GM12878 (cell line): Measurements from ENCODE around the gene GMIP. TPM values are rescaled to one million over a fixed set of nuclear protein-coding genes. Genes with fewer than 3 reads are reported as not detected.
A peak's percentile ranks its signal among the peaks of the same experiment; 100 is the strongest.

Experiments
- BACH1 ChIP-seq: fragments of 450-650 bp; IDR thresholded peaks from 2 replicates; pipeline ENCODE4 v1.6.1; 2017; ENCODE audit warnings: mild to moderate bottlenecking, borderline replicate concordance
- BHLHE40 ChIP-seq, 2 experiments: fragments of 450-650 bp in 1 of 2; IDR thresholded peaks; 2 replicates each; pipeline ENCODE4 v1.6.1; 2011 to 2017; ENCODE audit warnings: low read depth in 2 of 2, borderline replicate concordance in 1 of 2, improper control_type of control experiment in 1 of 2, low read length in 1 of 2, mild to moderate bottlenecking in 1 of 2
- CREM ChIP-seq: IDR thresholded peaks from 2 replicates; pipeline ENCODE4 v1.6.1; 2014; ENCODE audit warnings: antibody characterized with exemption, low read depth
- HDAC2 ChIP-seq: fragments of 200-600 bp; sonication (generic); IDR thresholded peaks from 2 replicates; pipeline ENCODE4 v1.6.1; 2017
- MXI1 ChIP-seq: fragments of 150-350 bp; IDR thresholded peaks from 2 replicates; pipeline ENCODE4 v1.6.1; 2011; ENCODE audit warnings: low read depth, mild to moderate bottlenecking, inconsistent platforms, low read length, improper control_type of control experiment
- NFYB ChIP-seq: IDR thresholded peaks from 2 replicates; pipeline ENCODE4 v1.6.1; 2011; ENCODE audit warnings: low read depth, mild to moderate bottlenecking, low read length, improper control_type of control experiment, moderate library complexity; ENCODE audit not compliant: insufficient read depth
- NR2C1 ChIP-seq: fragments of 450-650 bp; IDR thresholded peaks from 2 replicates; pipeline ENCODE4 v1.6.1; 2017; ENCODE audit warnings: antibody characterized with exemption, mild to moderate bottlenecking, moderate library complexity
- NR2F1 ChIP-seq: fragments of 450-650 bp; conservative IDR thresholded peaks from 2 replicates; pipeline ENCODE4 v1.6.1; 2017; ENCODE audit warnings: mild to moderate bottlenecking
- POLR2AphosphoS5 ChIP-seq: IDR thresholded peaks from 2 replicates; pipeline ENCODE4 v1.6.1; 2011; ENCODE audit warnings: mild to moderate bottlenecking, low read length, inconsistent platforms
- RB1 ChIP-seq: fragments of 450-650 bp; formaldehyde crosslinking; IDR thresholded peaks from 2 replicates; pipeline ENCODE4 v1.6.1; 2017; ENCODE audit warnings: mild to moderate bottlenecking, borderline replicate concordance
- SIN3A ChIP-seq: IDR thresholded peaks from 2 replicates; pipeline ENCODE4 v1.6.1; 2012; ENCODE audit warnings: low read depth, low read length, improper control_type of control experiment
- SMAD1 ChIP-seq: fragments of 450-650 bp; IDR thresholded peaks from 2 replicates; pipeline ENCODE4 v1.6.1; 2018; ENCODE audit warnings: mild to moderate bottlenecking, low read depth; ENCODE audit not compliant: partially characterized antibody
- SMAD5 ChIP-seq: IDR thresholded peaks from 2 replicates; pipeline ENCODE4 v1.6.1; 2016; ENCODE audit warnings: antibody characterized with exemption, low read depth
- SRF ChIP-seq, 2 experiments: IDR thresholded peaks; 2 replicates each; pipeline ENCODE4 v1.6.1; 2011; ENCODE audit warnings: low read depth in 2 of 2, low read length in 2 of 2, mild to moderate bottlenecking in 1 of 2, moderate library complexity in 1 of 2
- STAT1 ChIP-seq: fragments of 450-650 bp; conservative IDR thresholded peaks from 2 replicates; pipeline ENCODE4 v1.6.1; 2014; ENCODE audit warnings: antibody characterized with exemption, mild to moderate bottlenecking
- TAF1 ChIP-seq: IDR thresholded peaks from 2 replicates; pipeline ENCODE4 v1.6.1; 2011; ENCODE audit warnings: mild to moderate bottlenecking, low read depth, low read length, borderline replicate concordance
- TARDBP ChIP-seq: IDR thresholded peaks from 2 replicates; pipeline ENCODE4 v1.6.1; 2016; ENCODE audit warnings: borderline replicate concordance
- YY1 ChIP-seq: IDR thresholded peaks from 2 replicates; pipeline ENCODE4 v1.6.1; 2011; ENCODE audit warnings: low read depth, mild to moderate bottlenecking, low read length
- ZNF207 ChIP-seq: fragments of 450-650 bp; IDR thresholded peaks from 2 replicates; pipeline ENCODE4 v1.6.1; 2014; ENCODE audit warnings: antibody characterized with exemption, mild to moderate bottlenecking, borderline replicate concordance
- polyA plus RNA-seq, 11 experiments: library from polyadenylated mRNA; depleted of rRNA in 4 of 11; unstranded in 6 of 11; stranded (reverse) in 5 of 11; fragments of >200 nt; fragmentation: Nextera tagmentation in 4 of 11; fragmentation: Illumina TruSeq in 1 of 11; extraction: Ambion mirVana in 4 of 11; extraction: Trizol in 1 of 11; gene quantifications; 1 replicate in 1 of 11; 2 replicates in 10 of 11; pipeline versions ENCODE4 v1.2.1 to v1.2.3, GENCODE V29; 2011 to 2016; ENCODE audit warnings: inconsistent platforms in 2 of 11, missing spikeins in 2 of 11, low read depth in 1 of 11
- total RNA-seq, 4 experiments: library from RNA; depleted of rRNA in 3 of 4; stranded (reverse); fragments of >200 nt in 3 of 4; fragmentation: Illumina TruSeq in 1 of 4; extraction: Trizol in 1 of 4; gene quantifications; 2 replicates each; pipeline versions ENCODE4 v1.2.1 to v1.2.3, GENCODE V29; 2013 to 2021
- TF ChIP-seq, protein P1 (sequence below): IDR thresholded peaks from 2 replicates; pipeline ENCODE4 v1.6.1; 2012; ENCODE audit warnings: low read depth, low read length, improper control_type of control experiment
- TF ChIP-seq, protein P2 (sequence below): fragments of 450-650 bp; conservative IDR thresholded peaks from 2 replicates; pipeline ENCODE4 v1.6.1; 2017; ENCODE audit warnings: mild to moderate bottlenecking, moderate library complexity
- TF ChIP-seq, protein P3 (sequence below): fragments of 450-650 bp; IDR thresholded peaks from 2 replicates; pipeline ENCODE4 v1.6.1; 2016; ENCODE audit warnings: mild to moderate bottlenecking, moderate library complexity, borderline replicate concordance

GMIP gene
- total and polyA plus RNA-seq, 10 of the 15 experiments (the other 5 are each of a cell fraction or from before 2014, with no cell fraction given) = 1.5 to 63.5 (median 22.3) TPM

DNA sequence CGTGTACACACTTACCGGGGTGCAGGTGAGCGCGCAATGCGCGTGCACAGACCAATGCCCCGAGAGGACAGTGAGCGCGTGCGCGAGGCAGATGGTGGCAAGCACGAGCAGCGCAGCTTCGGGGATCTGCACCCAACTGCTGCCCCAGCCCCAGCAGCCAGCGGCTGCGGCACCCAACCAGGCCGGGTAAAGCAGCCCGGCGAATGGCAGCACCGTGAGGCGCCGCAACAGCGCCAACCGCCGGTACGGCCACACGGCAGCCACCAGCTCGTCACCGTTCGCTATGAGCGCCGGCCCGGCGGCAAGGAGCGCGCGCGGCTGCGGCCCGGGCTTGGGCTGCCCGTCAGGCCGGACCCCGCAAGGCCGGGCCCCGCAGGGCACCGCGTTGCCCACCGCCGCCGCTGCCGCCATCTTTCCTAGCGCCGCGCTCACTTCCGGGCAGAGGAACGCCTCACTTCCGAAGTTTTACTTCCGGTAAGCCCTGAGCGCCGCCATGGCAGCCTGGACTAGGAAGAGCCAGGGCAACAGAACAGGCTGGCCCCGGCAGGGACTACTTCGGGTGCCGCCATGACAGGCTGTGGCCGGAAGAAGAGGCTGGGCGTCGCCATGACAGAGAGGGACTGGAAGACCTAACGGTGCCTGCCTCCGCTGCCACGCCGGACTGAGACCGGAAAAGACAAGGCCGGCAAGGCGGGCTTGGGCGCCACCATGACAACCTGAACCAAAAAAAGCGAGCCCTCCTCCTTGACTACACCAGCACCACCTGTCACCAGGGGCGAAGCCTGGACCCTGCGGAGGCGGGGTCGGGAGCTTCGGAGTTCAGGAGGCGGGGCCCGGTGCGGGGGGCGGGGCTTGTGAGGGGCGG is 20.0 kb upstream of the GMIP start, which contains the start of gene ATP13A1 (continued):
- TF ChIP-seq, protein P1, sequence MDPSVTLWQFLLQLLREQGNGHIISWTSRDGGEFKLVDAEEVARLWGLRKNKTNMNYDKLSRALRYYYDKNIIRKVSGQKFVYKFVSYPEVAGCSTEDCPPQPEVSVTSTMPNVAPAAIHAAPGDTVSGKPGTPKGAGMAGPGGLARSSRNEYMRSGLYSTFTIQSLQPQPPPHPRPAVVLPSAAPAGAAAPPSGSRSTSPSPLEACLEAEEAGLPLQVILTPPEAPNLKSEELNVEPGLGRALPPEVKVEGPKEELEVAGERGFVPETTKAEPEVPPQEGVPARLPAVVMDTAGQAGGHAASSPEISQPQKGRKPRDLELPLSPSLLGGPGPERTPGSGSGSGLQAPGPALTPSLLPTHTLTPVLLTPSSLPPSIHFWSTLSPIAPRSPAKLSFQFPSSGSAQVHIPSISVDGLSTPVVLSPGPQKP = peak; percentile 81
- TF ChIP-seq, protein P2, sequence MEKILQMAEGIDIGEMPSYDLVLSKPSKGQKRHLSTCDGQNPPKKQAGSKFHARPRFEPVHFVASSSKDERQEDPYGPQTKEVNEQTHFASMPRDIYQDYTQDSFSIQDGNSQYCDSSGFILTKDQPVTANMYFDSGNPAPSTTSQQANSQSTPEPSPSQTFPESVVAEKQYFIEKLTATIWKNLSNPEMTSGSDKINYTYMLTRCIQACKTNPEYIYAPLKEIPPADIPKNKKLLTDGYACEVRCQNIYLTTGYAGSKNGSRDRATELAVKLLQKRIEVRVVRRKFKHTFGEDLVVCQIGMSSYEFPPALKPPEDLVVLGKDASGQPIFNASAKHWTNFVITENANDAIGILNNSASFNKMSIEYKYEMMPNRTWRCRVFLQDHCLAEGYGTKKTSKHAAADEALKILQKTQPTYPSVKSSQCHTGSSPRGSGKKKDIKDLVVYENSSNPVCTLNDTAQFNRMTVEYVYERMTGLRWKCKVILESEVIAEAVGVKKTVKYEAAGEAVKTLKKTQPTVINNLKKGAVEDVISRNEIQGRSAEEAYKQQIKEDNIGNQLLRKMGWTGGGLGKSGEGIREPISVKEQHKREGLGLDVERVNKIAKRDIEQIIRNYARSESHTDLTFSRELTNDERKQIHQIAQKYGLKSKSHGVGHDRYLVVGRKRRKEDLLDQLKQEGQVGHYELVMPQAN = peak; percentile 93
- TF ChIP-seq TAF1 (peak; percentile 96), SRF (IDR thresholded peaks at IDR 0.05; ENCODE audit: low read depth in 2 of 2, low read length in 2 of 2) (0 out of 4 replicates have a peak, but pooled peaks of 1 of the 2 experiments have one; percentile 38), RB1 (peak; percentile 90), NR2F1 (peak; percentile 68), NR2C1 (peak; percentile 96), SMAD5 (0 out of 2 replicates have a peak, but pooled peaks have one; percentile 60), CREM (peak; percentile 78), NFYB (no peak), ZNF207 (peak; percentile 88), BHLHE40 (IDR thresholded peaks at IDR 0.05; ENCODE audit: borderline replicate concordance in 1 of 2, low read depth in 2 of 2, low read length in 1 of 2) (peak in 1 of 2 experiments; percentile 61; a peak in 2 of 4 replicates), HDAC2 (no peak), YY1 (peak; percentile 100), SIN3A (peak; percentile 81), MXI1 (peak; percentile 93), POLR2AphosphoS5 (peak; percentile 75), TARDBP (no peak), SMAD1 (no peak), BACH1 (peak; percentile 80), STAT1 (peak; percentile 73; the same call in 1 of the 2 replicates)
- TF ChIP-seq, protein P3, sequence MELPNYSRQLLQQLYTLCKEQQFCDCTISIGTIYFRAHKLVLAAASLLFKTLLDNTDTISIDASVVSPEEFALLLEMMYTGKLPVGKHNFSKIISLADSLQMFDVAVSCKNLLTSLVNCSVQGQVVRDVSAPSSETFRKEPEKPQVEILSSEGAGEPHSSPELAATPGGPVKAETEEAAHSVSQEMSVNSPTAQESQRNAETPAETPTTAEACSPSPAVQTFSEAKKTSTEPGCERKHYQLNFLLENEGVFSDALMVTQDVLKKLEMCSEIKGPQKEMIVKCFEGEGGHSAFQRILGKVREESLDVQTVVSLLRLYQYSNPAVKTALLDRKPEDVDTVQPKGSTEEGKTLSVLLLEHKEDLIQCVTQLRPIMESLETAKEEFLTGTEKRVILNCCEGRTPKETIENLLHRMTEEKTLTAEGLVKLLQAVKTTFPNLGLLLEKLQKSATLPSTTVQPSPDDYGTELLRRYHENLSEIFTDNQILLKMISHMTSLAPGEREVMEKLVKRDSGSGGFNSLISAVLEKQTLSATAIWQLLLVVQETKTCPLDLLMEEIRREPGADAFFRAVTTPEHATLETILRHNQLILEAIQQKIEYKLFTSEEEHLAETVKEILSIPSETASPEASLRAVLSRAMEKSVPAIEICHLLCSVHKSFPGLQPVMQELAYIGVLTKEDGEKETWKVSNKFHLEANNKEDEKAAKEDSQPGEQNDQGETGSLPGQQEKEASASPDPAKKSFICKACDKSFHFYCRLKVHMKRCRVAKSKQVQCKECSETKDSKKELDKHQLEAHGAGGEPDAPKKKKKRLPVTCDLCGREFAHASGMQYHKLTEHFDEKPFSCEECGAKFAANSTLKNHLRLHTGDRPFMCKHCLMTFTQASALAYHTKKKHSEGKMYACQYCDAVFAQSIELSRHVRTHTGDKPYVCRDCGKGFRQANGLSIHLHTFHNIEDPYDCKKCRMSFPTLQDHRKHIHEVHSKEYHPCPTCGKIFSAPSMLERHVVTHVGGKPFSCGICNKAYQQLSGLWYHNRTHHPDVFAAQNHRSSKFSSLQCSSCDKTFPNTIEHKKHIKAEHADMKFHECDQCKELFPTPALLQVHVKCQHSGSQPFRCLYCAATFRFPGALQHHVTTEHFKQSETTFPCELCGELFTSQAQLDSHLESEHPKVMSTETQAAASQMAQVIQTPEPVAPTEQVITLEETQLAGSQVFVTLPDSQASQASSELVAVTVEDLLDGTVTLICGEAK = peak; percentile 96
